HepG2 (cell line): ENCODE results near the gene RSF1. TPM values are rescaled to one million over a fixed set of nuclear protein-coding genes. Genes with fewer than 3 reads are reported as not detected.

Experiments
- AGO1 ChIP-seq: fragments of 200-400 bp; formaldehyde crosslinking; IDR thresholded peaks from 2 replicates; pipeline ENCODE4 v1.6.1; 2017; ENCODE audit warnings: mild to moderate bottlenecking, low read depth, low read length, moderate library complexity; ENCODE audit not compliant: poor library complexity, severe bottlenecking
- ARID5B ChIP-seq: IDR thresholded peaks from 2 replicates; pipeline ENCODE4 v1.4.0; 2020; ENCODE audit warnings: mild to moderate bottlenecking, missing genetic modification reagents
- CAMTA2 ChIP-seq: sonication (generic); formaldehyde crosslinking; IDR thresholded peaks from 2 replicates; pipeline ENCODE4 v1.4.0; 2020; ENCODE audit warnings: mild to moderate bottlenecking, missing genetic modification reagents, borderline replicate concordance
- ELF4 ChIP-seq: sonication (generic); formaldehyde crosslinking; IDR thresholded peaks from 2 replicates; pipeline ENCODE4 v1.5.0; 2020; ENCODE audit warnings: missing genetic modification reagents, mild to moderate bottlenecking, moderate library complexity, borderline replicate concordance
- FLYWCH1 ChIP-seq: sonication (generic); formaldehyde crosslinking; IDR thresholded peaks from 2 replicates; pipeline ENCODE4 v1.8.1; 2023; ENCODE audit warnings: mild to moderate bottlenecking, missing genetic modification reagents
- KMT2B ChIP-seq: IDR thresholded peaks from 2 replicates; pipeline ENCODE4 v1.6.1; 2016; ENCODE audit warnings: missing genetic modification reagents, missing compliant biosample characterization
- MAZ ChIP-seq, 2 experiments: sonication (generic) in 1 of 2; formaldehyde crosslinking in 1 of 2; IDR thresholded peaks; 2 replicates each; pipeline versions ENCODE4 v1.5.0 to v1.6.1; 2012 to 2020; ENCODE audit warnings: low read depth in 2 of 2, mild to moderate bottlenecking in 2 of 2, borderline replicate concordance in 1 of 2, improper control_type of control experiment in 1 of 2, low read length in 1 of 2, missing genetic modification reagents in 1 of 2, moderate library complexity in 1 of 2
- MBNL3 ChIP-seq: fragments of 250-450 bp; sonication (Bioruptor Pico); conservative IDR thresholded peaks from 2 replicates; pipeline ENCODE4 v1.8.0; 2022; ENCODE audit warnings: mild to moderate bottlenecking, inconsistent platforms
- PHF20 ChIP-seq: sonication (generic); formaldehyde crosslinking; IDR thresholded peaks from 2 replicates; pipeline ENCODE4 v1.5.0; 2020; ENCODE audit warnings: mild to moderate bottlenecking, missing genetic modification reagents
- ZNF142 ChIP-seq: sonication (generic); formaldehyde crosslinking; IDR thresholded peaks from 2 replicates; pipeline ENCODE4 v1.4.0; 2020; ENCODE audit warnings: missing genetic modification reagents
- ZNF143 ChIP-seq: sonication (generic); formaldehyde crosslinking; IDR thresholded peaks from 2 replicates; pipeline ENCODE4 v1.4.0; 2020; ENCODE audit warnings: missing genetic modification reagents
- ZNF7 ChIP-seq: IDR thresholded peaks from 2 replicates; pipeline ENCODE4 v1.6.1; 2016; ENCODE audit warnings: missing biosample characterization, missing genetic modification reagents
- polyA plus RNA-seq, 8 experiments: library from polyadenylated mRNA; depleted of rRNA in 3 of 8; stranded (reverse) in 7 of 8; unstranded in 1 of 8; fragments of >200 nt; fragmentation: Illumina TruSeq in 4 of 8; extraction: Trizol in 4 of 8; gene quantifications; 2 replicates each; pipeline versions ENCODE4 v1.2.1 to v1.2.3, GENCODE V29; 2011 to 2016; ENCODE audit warnings: low read depth in 4 of 8, missing spikeins in 1 of 8, mixed read lengths in 1 of 8; ENCODE audit not compliant: insufficient read depth in 1 of 8
- total RNA-seq, 5 experiments: library from RNA; depleted of rRNA; stranded (reverse); fragments of >200 nt; fragmentation: Illumina TruSeq; extraction: Trizol; gene quantifications; 2 replicates each; pipeline ENCODE4 v1.2.3, GENCODE V29; 2016; ENCODE audit warnings: low read depth in 1 of 5
- TF ChIP-seq, protein P1 (sequence below): sonication (generic); formaldehyde crosslinking; IDR thresholded peaks from 2 replicates; pipeline ENCODE4 v1.8.0; 2022; ENCODE audit warnings: mild to moderate bottlenecking, missing genetic modification reagents, borderline replicate concordance
- TF ChIP-seq, protein P2 (sequence below): sonication (generic); formaldehyde crosslinking; IDR thresholded peaks from 2 replicates; pipeline ENCODE4 v1.4.0; 2020; ENCODE audit warnings: missing genetic modification reagents

Gene RSF1
- total and polyA plus RNA-seq, 2 of the 13 experiments (the other 11 are each of a cell fraction or from before 2014, with no cell fraction given): 15.5 to 33.1 TPM

- TF ChIP-seq CAMTA2 (CRISPR knock-in tag) (no peak), ZNF142 (no peak), ZNF7 (CRISPR knock-in tag) (peak; percentile 68; the same call in 1 of the 2 replicates), MBNL3 (no peak), KMT2B (CRISPR knock-in tag) (peak; percentile 82), MAZ (IDR thresholded peaks at IDR 0.05; ENCODE audit: borderline replicate concordance, low read depth, low read length) (peak; percentile 64; the same call in 1 of the 2 replicates), MAZ (CRISPR knock-in tag; IDR thresholded peaks at IDR 0.05; ENCODE audit: low read depth) (no peak; the same call in 1 of the 2 replicates), ELF4 (no peak), FLYWCH1 (CRISPR knock-in tag) (no peak), ARID5B (CRISPR knock-in tag) (no peak; the same call in 1 of the 2 replicates), AGO1 (peak; percentile 97), PHF20 (CRISPR knock-in tag) (peak; percentile 64), ZNF143 (CRISPR knock-in tag) (peak; percentile 79)
- TF ChIP-seq, protein P1, sequence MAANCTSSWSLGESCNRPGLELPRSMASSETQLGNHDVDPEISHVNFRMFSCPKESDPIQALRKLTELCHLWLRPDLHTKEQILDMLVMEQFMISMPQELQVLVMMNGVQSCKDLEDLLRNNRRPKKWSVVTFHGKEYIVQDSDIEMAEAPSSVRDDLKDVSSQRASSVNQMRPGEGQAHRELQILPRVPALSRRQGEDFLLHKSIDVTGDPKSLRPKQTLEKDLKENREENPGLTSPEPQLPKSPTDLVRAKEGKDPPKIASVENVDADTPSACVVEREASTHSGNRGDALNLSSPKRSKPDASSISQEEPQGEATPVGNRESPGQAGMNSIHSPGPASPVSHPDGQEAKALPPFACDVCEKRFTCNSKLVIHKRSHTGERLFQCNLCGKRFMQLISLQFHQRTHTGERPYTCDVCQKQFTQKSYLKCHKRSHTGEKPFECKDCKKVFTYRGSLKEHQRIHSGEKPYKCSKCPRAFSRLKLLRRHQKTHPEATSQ (CRISPR knock-in tag): no peak
- TF ChIP-seq, protein P2, sequence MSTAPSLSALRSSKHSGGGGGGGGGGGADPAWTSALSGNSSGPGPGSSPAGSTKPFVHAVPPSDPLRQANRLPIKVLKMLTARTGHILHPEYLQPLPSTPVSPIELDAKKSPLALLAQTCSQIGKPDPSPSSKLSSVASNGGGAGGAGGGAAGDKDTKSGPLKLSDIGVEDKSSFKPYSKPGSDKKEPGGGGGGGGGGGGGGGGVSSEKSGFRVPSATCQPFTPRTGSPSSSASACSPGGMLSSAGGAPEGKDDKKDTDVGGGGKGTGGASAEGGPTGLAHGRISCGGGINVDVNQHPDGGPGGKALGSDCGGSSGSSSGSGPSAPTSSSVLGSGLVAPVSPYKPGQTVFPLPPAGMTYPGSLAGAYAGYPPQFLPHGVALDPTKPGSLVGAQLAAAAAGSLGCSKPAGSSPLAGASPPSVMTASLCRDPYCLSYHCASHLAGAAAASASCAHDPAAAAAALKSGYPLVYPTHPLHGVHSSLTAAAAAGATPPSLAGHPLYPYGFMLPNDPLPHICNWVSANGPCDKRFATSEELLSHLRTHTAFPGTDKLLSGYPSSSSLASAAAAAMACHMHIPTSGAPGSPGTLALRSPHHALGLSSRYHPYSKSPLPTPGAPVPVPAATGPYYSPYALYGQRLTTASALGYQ (CRISPR knock-in tag): no peak
Measured at GRCh38 chr11:77820565-77821348, at the start of gene RSF1, which contains the start of gene AAMDC (continued).
